ENCODE measurements around the gene MACROD2. TPM values are rescaled to one million over a fixed set of nuclear protein-coding genes. Genes with fewer than 3 reads are reported as not detected.
A peak's percentile ranks its signal among the peaks of the same experiment; 100 is the strongest.

The MACROD2 gene
- total and polyA plus RNA-seq, 11 donors, result 0.54 to 5.4 (median 2.4) TPM

DNA sequence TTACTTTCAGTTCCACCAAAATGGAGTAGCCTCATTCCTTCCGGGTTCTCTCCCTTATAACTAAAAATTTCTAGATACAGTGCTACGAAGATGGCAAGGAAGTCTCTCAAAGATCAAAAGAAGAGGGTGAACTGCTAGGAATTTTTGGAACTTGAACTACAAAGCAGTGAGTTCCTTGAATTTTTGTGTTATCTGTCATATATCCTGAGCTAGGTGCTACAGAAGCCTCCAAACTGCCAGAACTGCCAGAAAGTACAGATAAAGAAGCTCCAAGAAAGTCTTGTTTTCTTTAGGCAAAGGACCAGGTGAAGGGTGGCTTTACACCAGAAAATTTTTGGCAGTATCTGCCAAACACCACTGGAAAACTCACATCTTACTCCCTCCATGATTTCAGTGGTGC, 560.9 kb downstream of the MACROD2 start:
- peaks cover 0 to 6% (median 0%) of the 10 kb centered on the region in 12 donors for H3K9me3 ChIP-seq
- no peak for TF ChIP-seq POLR2A (IDR thresholded peaks at IDR 0.05)
- TF ChIP-seq, protein P1, sequence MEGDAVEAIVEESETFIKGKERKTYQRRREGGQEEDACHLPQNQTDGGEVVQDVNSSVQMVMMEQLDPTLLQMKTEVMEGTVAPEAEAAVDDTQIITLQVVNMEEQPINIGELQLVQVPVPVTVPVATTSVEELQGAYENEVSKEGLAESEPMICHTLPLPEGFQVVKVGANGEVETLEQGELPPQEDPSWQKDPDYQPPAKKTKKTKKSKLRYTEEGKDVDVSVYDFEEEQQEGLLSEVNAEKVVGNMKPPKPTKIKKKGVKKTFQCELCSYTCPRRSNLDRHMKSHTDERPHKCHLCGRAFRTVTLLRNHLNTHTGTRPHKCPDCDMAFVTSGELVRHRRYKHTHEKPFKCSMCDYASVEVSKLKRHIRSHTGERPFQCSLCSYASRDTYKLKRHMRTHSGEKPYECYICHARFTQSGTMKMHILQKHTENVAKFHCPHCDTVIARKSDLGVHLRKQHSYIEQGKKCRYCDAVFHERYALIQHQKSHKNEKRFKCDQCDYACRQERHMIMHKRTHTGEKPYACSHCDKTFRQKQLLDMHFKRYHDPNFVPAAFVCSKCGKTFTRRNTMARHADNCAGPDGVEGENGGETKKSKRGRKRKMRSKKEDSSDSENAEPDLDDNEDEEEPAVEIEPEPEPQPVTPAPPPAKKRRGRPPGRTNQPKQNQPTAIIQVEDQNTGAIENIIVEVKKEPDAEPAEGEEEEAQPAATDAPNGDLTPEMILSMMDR (IDR thresholded peaks at IDR 0.05), result no peak
- no peak overlapping the region for H3K27ac ChIP-seq
- H3K4me3 ChIP-seq, result no peak overlapping the region
- ATAC-seq, result no peak
- no peaks in the 10 kb centered on the region for H3K27me3 ChIP-seq
- H3K36me3 ChIP-seq, result no peaks in the 10 kb centered on the region
- no peaks in the 10 kb centered on the region for H3K4me1 ChIP-seq
- DNase-seq, result no peak
- WGBS, 4 donors, result 68 to 80% (median 77%) methylated on average over 2 of the region's 2 CpGs
- intact Hi-C loops (cut with DNase I), result no loop called here

DNA sequence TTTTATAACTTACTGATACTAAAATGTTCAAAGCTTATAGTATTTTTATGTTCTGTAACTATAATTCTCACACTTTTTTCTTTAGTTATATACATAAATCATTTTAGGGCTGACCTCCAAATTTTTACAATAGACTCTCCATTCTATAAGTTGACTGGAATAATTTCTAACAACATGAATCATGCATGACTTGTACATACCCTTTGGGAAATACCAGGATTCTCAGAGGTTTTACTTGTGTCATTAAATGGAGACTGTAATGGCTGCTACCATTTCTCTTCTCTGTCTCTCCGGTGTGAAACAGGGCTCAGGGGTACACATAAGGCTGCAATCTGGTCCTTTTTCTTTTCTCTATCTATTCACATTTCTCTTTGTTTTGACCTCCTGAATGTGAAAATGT, 564.3 kb downstream of the MACROD2 start:
- 77 to 94% (median 86%) methylated on average over 1 of the region's 1 CpG for WGBS, 4 donors
- Histone ChIP-seq H3K9me3 (peaks cover 0 to 12% (median 0%) of the 10 kb centered on the region in 12 donors), H3K27ac (no peak overlapping the region), H3K4me1 (no peaks in the 10 kb centered on the region), H3K36me3 (no peaks in the 10 kb centered on the region), H3K27me3 (no peaks in the 10 kb centered on the region), H3K4me3 (no peak overlapping the region)
- TF ChIP-seq POLR2A (IDR thresholded peaks at IDR 0.05), result no peak
- intact Hi-C loops (cut with DNase I), result no loop called here
- ATAC-seq (no peak), DNase-seq (no peak)

DNA sequence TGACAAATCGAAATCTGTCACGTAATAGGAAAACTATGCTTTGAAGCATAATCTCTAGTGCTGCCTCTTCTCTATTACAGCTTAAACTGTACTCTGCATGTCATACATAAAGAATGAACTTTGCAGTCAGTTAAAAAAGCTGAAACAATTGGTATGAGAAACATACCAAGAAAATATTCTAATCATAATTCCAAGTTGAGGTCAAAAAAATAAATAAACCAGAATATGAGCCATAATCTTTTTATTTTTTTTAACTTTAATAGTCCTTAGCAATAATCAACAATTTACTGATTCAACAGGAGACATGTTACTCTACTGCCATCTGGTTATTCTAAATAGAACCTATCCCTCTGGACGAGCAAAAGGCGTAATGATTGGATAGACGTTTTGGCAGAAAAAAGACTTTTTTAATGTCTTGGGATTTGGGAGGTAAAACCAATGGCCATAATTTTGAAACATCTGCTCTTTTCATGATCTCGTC, 566.5 kb downstream of the MACROD2 start:
- no peaks in the 10 kb centered on the region for H3K4me1 ChIP-seq
- no peaks in the 10 kb centered on the region for H3K27me3 ChIP-seq
- H3K36me3 ChIP-seq, result no peaks in the 10 kb centered on the region
- ATAC-seq, result no peak
- no peak overlapping the region for H3K4me3 ChIP-seq
- H3K27ac ChIP-seq, result no peak overlapping the region
- H3K9me3 ChIP-seq, result peaks cover 0 to 23% (median 0%) of the 10 kb centered on the region in 12 donors
- intact Hi-C loops (cut with DNase I), result no loop called here
- no peak for TF ChIP-seq POLR2A (IDR thresholded peaks at IDR 0.05)
- TF ChIP-seq, protein P1 (IDR thresholded peaks at IDR 0.05), result no peak
- 45 to 60% (median 52%) methylated on average over 6 of the region's 6 CpGs for WGBS, 4 donors
- no peak for DNase-seq

DNA sequence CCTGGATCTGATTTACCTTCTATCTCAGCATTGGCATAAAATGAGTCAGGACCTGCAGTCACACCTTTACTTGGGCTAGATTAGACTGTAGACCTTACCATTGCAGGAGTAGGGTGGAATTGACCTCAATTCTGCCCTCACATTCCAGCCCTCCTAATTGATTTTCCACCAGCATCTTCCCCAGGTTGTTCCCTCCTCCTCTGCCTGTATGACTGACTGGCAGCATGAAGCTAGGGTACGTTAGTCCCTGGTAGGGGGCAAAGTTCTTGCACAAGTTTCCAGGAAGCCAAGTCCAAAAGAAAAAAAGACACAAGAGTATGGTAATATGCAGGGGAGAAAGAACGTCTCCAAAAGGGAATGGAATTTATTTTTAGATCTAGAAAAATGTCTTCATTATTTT, 567.7 kb downstream of the MACROD2 start:
- Histone ChIP-seq H3K9me3 (peaks cover 0 to 23% (median 0%) of the 10 kb centered on the region in 12 donors), H3K27me3 (no peaks in the 10 kb centered on the region), H3K27ac (no peak overlapping the region), H3K4me1 (no peaks in the 10 kb centered on the region), H3K4me3 (no peak overlapping the region), H3K36me3 (no peaks in the 10 kb centered on the region)
- WGBS, 4 donors, result 66 to 78% (median 70%) methylated on average over 2 of the region's 2 CpGs
- intact Hi-C loops (cut with DNase I), result no loop called here
- TF ChIP-seq, protein P1 (IDR thresholded peaks at IDR 0.05), result no peak
- TF ChIP-seq POLR2A (IDR thresholded peaks at IDR 0.05), result no peak
- no peak for ATAC-seq
- no peak for DNase-seq

DNA sequence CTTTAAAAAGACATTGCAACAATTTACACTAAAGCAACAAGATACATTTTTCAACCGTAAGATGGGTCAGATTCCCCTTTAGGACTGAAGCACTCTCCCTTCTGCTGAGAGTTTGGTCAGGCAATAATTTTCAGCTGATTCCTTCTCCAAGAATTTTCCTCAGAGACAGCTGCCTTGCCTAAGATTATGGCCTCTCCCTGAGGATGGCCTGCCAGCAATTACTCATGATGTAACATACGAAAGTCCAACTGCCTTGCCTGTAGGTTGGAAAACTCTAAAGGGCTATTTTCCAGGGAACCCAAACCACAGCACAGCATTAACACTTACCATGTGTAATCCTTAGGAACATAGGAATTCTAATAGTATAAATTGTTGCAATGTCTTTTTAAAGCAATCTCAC, 571.2 kb downstream of the MACROD2 start:
- no peaks in the 10 kb centered on the region for H3K27me3 ChIP-seq
- H3K4me1 ChIP-seq, result no peaks in the 10 kb centered on the region
- WGBS, 4 donors, result 71 to 78% (median 76%) methylated on average over 2 of the region's 2 CpGs
- peak in 3 of 4 donors; percentile 20 to 49 (median 41) for ATAC-seq
- no peak overlapping the region for H3K27ac ChIP-seq
- no peak for DNase-seq
- H3K9me3 ChIP-seq, result peaks cover 0 to 23% (median 0%) of the 10 kb centered on the region in 12 donors
- no peak for TF ChIP-seq POLR2A (IDR thresholded peaks at IDR 0.05)
- TF ChIP-seq, protein P1 (IDR thresholded peaks at IDR 0.05), result no peak
- intact Hi-C loops (cut with DNase I), result no loop called here
- H3K36me3 ChIP-seq, result no peaks in the 10 kb centered on the region
- no peak overlapping the region for H3K4me3 ChIP-seq
